GM23338 (cell line): ENCODE results near the gene UBAC2. TPM values are rescaled to one million over a fixed set of nuclear protein-coding genes. Genes with fewer than 3 reads are reported as not detected.

Experiments used
- ATAC-seq: fragments of 200-7000 bp; cut with Tn5 transposase; 3 replicates; pipeline ENCODE4 v1.9.1; 2020
- DNase-seq: peaks from one replicate; pipeline ENCODE4 v3.0.0-alpha.2; 2015; ENCODE audit warnings: low spot score
- H2AFZ ChIP-seq: fragments of 200-600 bp; sonication (generic); 2 replicates; pipeline ENCODE4 v1.8.0; 2016; ENCODE audit warnings: antibody characterized with exemption, mild to moderate bottlenecking, moderate library complexity
- H3F3A ChIP-seq: fragments of 200-600 bp; sonication (generic); replicated peaks from 2 replicates; pipeline ENCODE4 v1.8.0; 2017; ENCODE audit warnings: antibody characterized with exemption, mixed run types, low read depth
- H3K27ac ChIP-seq: fragments of 200-600 bp; sonication (generic); 2 replicates; pipeline ENCODE4 v1.6.1; 2016; ENCODE audit warnings: low read depth
- H3K27me3 ChIP-seq: fragments of 200-600 bp; sonication (generic); 2 replicates; pipeline ENCODE4 v1.8.0; 2016; ENCODE audit warnings: mild to moderate bottlenecking, mixed run types, moderate library complexity; ENCODE audit not compliant: insufficient read depth
- H3K36me3 ChIP-seq: fragments of 200-600 bp; sonication (generic); 2 replicates; pipeline ENCODE4 v1.8.0; 2016; ENCODE audit warnings: mild to moderate bottlenecking; ENCODE audit not compliant: insufficient read depth
- H3K4me1 ChIP-seq: fragments of 200-600 bp; sonication (generic); 2 replicates; pipeline ENCODE4 v1.8.0; 2016; ENCODE audit warnings: mild to moderate bottlenecking, moderate library complexity; ENCODE audit not compliant: insufficient read depth
- H3K4me2 ChIP-seq: fragments of 200-600 bp; sonication (generic); 2 replicates; pipeline ENCODE4 v1.7.1; 2017; ENCODE audit warnings: mixed run types
- H3K4me3 ChIP-seq: fragments of 200-600 bp; sonication (generic); 2 replicates; pipeline ENCODE4 v1.6.1; 2016; ENCODE audit warnings: mixed run types
- H3K79me2 ChIP-seq: fragments of 200-600 bp; sonication (generic); replicated peaks from 2 replicates; pipeline ENCODE4 v1.8.0; 2017; ENCODE audit warnings: mild to moderate bottlenecking; ENCODE audit not compliant: insufficient read depth
- H3K9me2 ChIP-seq: fragments of 200-600 bp; sonication (generic); 2 replicates; pipeline ENCODE4 v1.8.0; 2017; ENCODE audit not compliant: insufficient read depth
- H4K20me1 ChIP-seq: fragments of 200-600 bp; sonication (generic); replicated peaks from 2 replicates; pipeline ENCODE4 v1.8.0; 2017; ENCODE audit warnings: mild to moderate bottlenecking; ENCODE audit not compliant: insufficient read depth
- H3K27ac Mint-ChIP-seq: 2 replicates; pipeline ENCODE4 v1.8.0; 2020; ENCODE audit warnings: inconsistent platforms, mild to moderate bottlenecking, moderate library complexity, mixed read lengths
- H3K27me3 Mint-ChIP-seq: 3 replicates; pipeline ENCODE4 v1.8.0; 2022; ENCODE audit warnings: low read depth, mild to moderate bottlenecking, moderate library complexity, mixed read lengths, inconsistent platforms; ENCODE audit not compliant: insufficient read depth, poor library complexity
- H3K36me3 Mint-ChIP-seq: 3 replicates; pipeline ENCODE4 v1.8.0; 2021; ENCODE audit warnings: low read depth, mild to moderate bottlenecking, inconsistent platforms, moderate library complexity, mixed read lengths
- H3K4me1 Mint-ChIP-seq: 3 replicates; pipeline ENCODE4 v1.8.0; 2020; ENCODE audit warnings: mild to moderate bottlenecking, inconsistent platforms, mixed read lengths
- H3K4me3 Mint-ChIP-seq: 3 replicates; pipeline ENCODE4 v1.8.0; 2021; ENCODE audit warnings: moderate library complexity, mild to moderate bottlenecking, inconsistent platforms, mixed read lengths
- H3K9me3 Mint-ChIP-seq: 3 replicates; pipeline ENCODE4 v1.8.0; 2020; ENCODE audit warnings: moderate library complexity, mild to moderate bottlenecking, inconsistent platforms, mixed read lengths
- CREB1 ChIP-seq: fragments of 250-450 bp; sonication (Bioruptor Pico); IDR thresholded peaks from 2 replicates; pipeline ENCODE4 v1.5.0; 2020; ENCODE audit warnings: low read depth, mild to moderate bottlenecking, moderate library complexity
- CTCF ChIP-seq, 2 experiments: fragments of 200-600 bp in 1 of 2; sonication (generic) in 1 of 2; conservative IDR thresholded peaks; 2 replicates each; pipeline versions ENCODE4 v1.5.1 to v1.6.1; 2016 to 2017; ENCODE audit warnings: antibody characterized with exemption in 2 of 2, low read depth in 2 of 2, mild to moderate bottlenecking in 2 of 2, moderate library complexity in 1 of 2
- ETS1 ChIP-seq: IDR thresholded peaks from 2 replicates; pipeline ENCODE4 v1.6.1; 2016; ENCODE audit warnings: antibody characterized with exemption
- EZH2 ChIP-seq: fragments of 200-600 bp; sonication (generic); IDR thresholded peaks from one replicate; pipeline ENCODE4 v1.8.0; 2017; ENCODE audit warnings: antibody characterized with exemption, mild to moderate bottlenecking, low read depth; ENCODE audit not compliant: unreplicated experiment
- EZH2phosphoT487 ChIP-seq: fragments of 200-600 bp; sonication (generic); IDR thresholded peaks from one replicate; pipeline ENCODE4 v1.8.1; 2018; ENCODE audit warnings: antibody characterized with exemption; ENCODE audit not compliant: unreplicated experiment
- JUNB ChIP-seq: IDR thresholded peaks from one replicate; pipeline ENCODE4 v1.6.1; 2016; ENCODE audit warnings: antibody characterized with exemption; ENCODE audit not compliant: unreplicated experiment
- NANOG ChIP-seq: IDR thresholded peaks from 2 replicates; pipeline ENCODE4 v1.6.1; 2016; ENCODE audit warnings: antibody characterized with exemption, borderline replicate concordance
- POLR2AphosphoS5 ChIP-seq: IDR thresholded peaks from 2 replicates; pipeline ENCODE4 v1.6.1; 2016; ENCODE audit warnings: antibody characterized with exemption, low read depth
- STAT1 ChIP-seq: IDR thresholded peaks from one replicate; pipeline ENCODE4 v1.6.1; 2016; ENCODE audit warnings: antibody characterized with exemption; ENCODE audit not compliant: unreplicated experiment
- ZNF114 ChIP-seq: fragments of 250-450 bp; sonication (Bioruptor Pico); IDR thresholded peaks from 2 replicates; pipeline ENCODE4 v1.5.0; 2020; ENCODE audit warnings: mild to moderate bottlenecking, moderate library complexity
- ZNF331 ChIP-seq: fragments of 250-450 bp; sonication (Bioruptor Pico); IDR thresholded peaks from 2 replicates; pipeline ENCODE4 v1.5.0; 2020; ENCODE audit warnings: low read depth, mild to moderate bottlenecking, moderate library complexity
- polyA plus RNA-seq: library from polyadenylated mRNA; unstranded; fragments of >200 nt; fragmentation: Nextera tagmentation; extraction: Ambion mirVana; gene quantifications from 2 replicates; pipeline ENCODE4 v1.2.1, GENCODE V29; 2016
- total RNA-seq: library from RNA; depleted of rRNA; stranded (reverse); fragments of >200 nt; shearing (Covaris generic); gene quantifications from 2 replicates; pipeline ENCODE4 v1.2.3, GENCODE V29; 2014
- TF ChIP-seq, protein P1 (sequence below): IDR thresholded peaks from one replicate; pipeline ENCODE4 v1.6.1; 2018; ENCODE audit warnings: antibody characterized with exemption; ENCODE audit not compliant: unreplicated experiment

Gene UBAC2
- total and polyA plus RNA-seq, 2 experiments from 2014 or later: 37.9 to 76.9 TPM

DNA sequence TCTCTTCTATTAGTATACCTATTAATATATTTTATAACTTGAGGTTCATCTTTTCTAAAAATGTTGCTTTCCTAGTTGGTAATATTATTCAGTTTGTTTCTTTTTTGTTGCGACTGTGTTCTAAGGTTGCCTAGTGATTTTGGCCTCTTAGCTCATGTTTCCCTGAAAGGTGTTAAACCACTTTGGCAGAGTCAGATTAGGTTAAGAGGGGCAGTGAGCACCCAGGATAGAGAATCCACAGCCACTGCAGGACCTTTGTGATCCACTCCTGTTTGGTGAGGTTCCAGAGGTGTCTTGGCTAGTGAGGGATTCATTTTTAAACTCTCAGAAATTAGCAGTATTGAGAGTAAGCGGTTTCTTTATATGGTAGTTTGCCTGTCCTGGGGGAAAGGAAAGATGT is 72.5 kb downstream of the UBAC2 start:
- peaks cover 20% of the 10 kb centered on the region for H3K4me1 Mint-ChIP-seq
- peaks cover 5% of the 10 kb centered on the region for H3K27me3 Mint-ChIP-seq
- peaks cover 8% of the 10 kb centered on the region for H3K4me1 ChIP-seq
- no peaks in the 10 kb centered on the region; the same call in 1 of the 2 replicates for H3K36me3 ChIP-seq
- no peak overlapping the region for H2AFZ ChIP-seq
- H4K20me1 ChIP-seq: peaks cover 13% of the 10 kb centered on the region
- H3K27ac Mint-ChIP-seq: no peak overlapping the region
- H3F3A ChIP-seq: no peaks in the 10 kb centered on the region
- peaks cover 13% of the 10 kb centered on the region for H3K79me2 ChIP-seq
- ATAC-seq (no peak), DNase-seq (no peak)
- no peak overlapping the region for H3K4me3 ChIP-seq
- no peak overlapping the region for H3K4me2 ChIP-seq
- H3K27me3 ChIP-seq: no peaks in the 10 kb centered on the region
- peaks cover 10% of the 10 kb centered on the region; the same call in 2 of the 3 replicates for H3K36me3 Mint-ChIP-seq
- H3K9me3 Mint-ChIP-seq: no peaks in the 10 kb centered on the region; the same call in 2 of the 3 replicates
- H3K27ac ChIP-seq: no peak overlapping the region
- no peak overlapping the region for H3K4me3 Mint-ChIP-seq
- no peaks in the 10 kb centered on the region for H3K9me2 ChIP-seq
- TF ChIP-seq NANOG (no peak), EZH2phosphoT487 (no peak), CREB1 (CRISPR knock-in tag) (no peak), JUNB (no peak), POLR2AphosphoS5 (no peak), ZNF331 (CRISPR knock-in tag) (no peak), EZH2 (no peak), STAT1 (no peak)

DNA sequence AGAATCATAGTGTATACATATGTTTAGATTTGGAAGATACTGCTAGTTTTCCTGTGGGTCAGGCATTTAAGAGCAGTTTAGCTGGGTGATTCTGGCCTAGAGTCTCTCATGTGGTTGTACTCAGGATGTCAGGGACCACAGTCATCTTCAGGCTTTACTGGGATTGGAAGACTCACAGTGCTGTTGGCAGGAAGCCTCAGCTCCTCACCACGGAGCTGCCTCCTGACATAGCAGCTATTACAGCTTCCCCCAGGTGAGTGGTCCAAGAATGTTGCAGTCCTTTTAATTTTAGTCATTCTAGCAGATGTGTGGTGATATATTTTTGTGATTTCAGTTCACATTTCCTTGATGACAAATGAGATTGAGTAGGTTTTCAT is 74.4 kb downstream of the UBAC2 start:
- Mint-ChIP-seq H3K27ac (no peak overlapping the region), H3K4me1 (peaks cover 31% of the 10 kb centered on the region), H3K4me3 (no peak overlapping the region), H3K27me3 (peaks cover 5% of the 10 kb centered on the region), H3K9me3 (no peaks in the 10 kb centered on the region; the same call in 2 of the 3 replicates), H3K36me3 (peaks cover 10% of the 10 kb centered on the region; the same call in 2 of the 3 replicates)
- Histone ChIP-seq H2AFZ (no peak overlapping the region), H3K27me3 (no peaks in the 10 kb centered on the region), H3K27ac (no peak overlapping the region), H3K9me2 (no peaks in the 10 kb centered on the region), H3K4me3 (no peak overlapping the region), H4K20me1 (peaks cover 13% of the 10 kb centered on the region), H3F3A (no peaks in the 10 kb centered on the region), H3K4me2 (no peak overlapping the region), H3K79me2 (peaks cover 13% of the 10 kb centered on the region), H3K4me1 (peaks cover 13% of the 10 kb centered on the region), H3K36me3 (no peaks in the 10 kb centered on the region; the same call in 1 of the 2 replicates)
- no peak for ATAC-seq
- DNase-seq: no peak
- no peak for TF ChIP-seq STAT1
- TF ChIP-seq ZNF114 (CRISPR knock-in tag): no peak
- TF ChIP-seq NANOG: no peak
- no peak for TF ChIP-seq CREB1 (CRISPR knock-in tag)
- TF ChIP-seq EZH2phosphoT487: no peak
- TF ChIP-seq, protein P1, sequence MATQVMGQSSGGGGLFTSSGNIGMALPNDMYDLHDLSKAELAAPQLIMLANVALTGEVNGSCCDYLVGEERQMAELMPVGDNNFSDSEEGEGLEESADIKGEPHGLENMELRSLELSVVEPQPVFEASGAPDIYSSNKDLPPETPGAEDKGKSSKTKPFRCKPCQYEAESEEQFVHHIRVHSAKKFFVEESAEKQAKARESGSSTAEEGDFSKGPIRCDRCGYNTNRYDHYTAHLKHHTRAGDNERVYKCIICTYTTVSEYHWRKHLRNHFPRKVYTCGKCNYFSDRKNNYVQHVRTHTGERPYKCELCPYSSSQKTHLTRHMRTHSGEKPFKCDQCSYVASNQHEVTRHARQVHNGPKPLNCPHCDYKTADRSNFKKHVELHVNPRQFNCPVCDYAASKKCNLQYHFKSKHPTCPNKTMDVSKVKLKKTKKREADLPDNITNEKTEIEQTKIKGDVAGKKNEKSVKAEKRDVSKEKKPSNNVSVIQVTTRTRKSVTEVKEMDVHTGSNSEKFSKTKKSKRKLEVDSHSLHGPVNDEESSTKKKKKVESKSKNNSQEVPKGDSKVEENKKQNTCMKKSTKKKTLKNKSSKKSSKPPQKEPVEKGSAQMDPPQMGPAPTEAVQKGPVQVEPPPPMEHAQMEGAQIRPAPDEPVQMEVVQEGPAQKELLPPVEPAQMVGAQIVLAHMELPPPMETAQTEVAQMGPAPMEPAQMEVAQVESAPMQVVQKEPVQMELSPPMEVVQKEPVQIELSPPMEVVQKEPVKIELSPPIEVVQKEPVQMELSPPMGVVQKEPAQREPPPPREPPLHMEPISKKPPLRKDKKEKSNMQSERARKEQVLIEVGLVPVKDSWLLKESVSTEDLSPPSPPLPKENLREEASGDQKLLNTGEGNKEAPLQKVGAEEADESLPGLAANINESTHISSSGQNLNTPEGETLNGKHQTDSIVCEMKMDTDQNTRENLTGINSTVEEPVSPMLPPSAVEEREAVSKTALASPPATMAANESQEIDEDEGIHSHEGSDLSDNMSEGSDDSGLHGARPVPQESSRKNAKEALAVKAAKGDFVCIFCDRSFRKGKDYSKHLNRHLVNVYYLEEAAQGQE: no peak
- no peak for TF ChIP-seq JUNB
- no peak for TF ChIP-seq CTCF (conservative IDR thresholded peaks at IDR 0.05; ENCODE audit: low read depth in 2 of 2)
- TF ChIP-seq ETS1: no peak
- TF ChIP-seq ZNF331 (CRISPR knock-in tag): no peak
